ENCODE results near the gene C1QTNF5. TPM values are rescaled to one million over a fixed set of nuclear protein-coding genes. Genes with fewer than 3 reads are reported as not detected.

The C1QTNF5 gene
- total RNA-seq, 4 donors from 2014 or later, result 44.3 to 52.1 (median 45.6) TPM

GRCh38 chr11:119319136-119319699 is 21.5 kb downstream of the C1QTNF5 start:
- Histone ChIP-seq H3K36me3 (peaks cover 0 to 8% of the 10 kb centered on the region in 2 donors), H3K9me3 (no peaks in the 10 kb centered on the region), H3K27ac (peak overlapping the region; percentile 90 to 99 (median 98)), H3K4me1 (peaks cover 12 to 97% (median 55%) of the 10 kb centered on the region in 3 donors), H3K4me3 (peak overlapping the region in 1 of 2 donors; percentile 87), H3K27me3 (no peaks in the 10 kb centered on the region)
- TF ChIP-seq POLR2AphosphoS5 (IDR thresholded peaks at IDR 0.05) (no peak), POLR2A (IDR thresholded peaks at IDR 0.05) (no peak), EP300 (IDR thresholded peaks at IDR 0.05) (no peak), CTCF (IDR thresholded peaks at IDR 0.05) (no peak)
- no peak for ATAC-seq
- 31 to 65% methylated on average over 4 to 6 of the region's 8 CpGs for WGBS, 2 donors (ENCODE audit: low coverage in 1 of 2)

- TF ChIP-seq POLR2AphosphoS5 (IDR thresholded peaks at IDR 0.05) (peak; percentile 93), POLR2A (IDR thresholded peaks at IDR 0.05) (peak; percentile 55 to 70), EP300 (IDR thresholded peaks at IDR 0.05) (no peak)
- ATAC-seq, result peak; percentile 40
- peak overlapping the region; percentile 90 to 99 (median 98) for H3K27ac ChIP-seq
- peak overlapping the region in 1 of 2 donors; percentile 87 for H3K4me3 ChIP-seq
- H3K27me3 ChIP-seq, result no peaks in the 10 kb centered on the region
- H3K9me3 ChIP-seq, result no peaks in the 10 kb centered on the region
- peaks cover 12 to 99% (median 53%) of the 10 kb centered on the region in 3 donors for H3K4me1 ChIP-seq
- WGBS, 2 donors (ENCODE audit: low coverage in 1 of 2), result 23 to 46% methylated on average over 5 to 9 of the region's 22 CpGs
- H3K36me3 ChIP-seq, result peaks cover 0 to 15% of the 10 kb centered on the region in 2 donors
Measured at GRCh38 chr11:119318240-119319135, 22.2 kb downstream of the C1QTNF5 start.

GRCh38 chr11:119317592-119318239 is 23.0 kb downstream of the C1QTNF5 start:
- no peaks in the 10 kb centered on the region for H3K9me3 ChIP-seq
- peaks cover 12 to 99% (median 53%) of the 10 kb centered on the region in 3 donors for H3K4me1 ChIP-seq
- no peaks in the 10 kb centered on the region for H3K27me3 ChIP-seq
- peaks cover 0 to 23% of the 10 kb centered on the region in 2 donors for H3K36me3 ChIP-seq
- no peak for ATAC-seq
- H3K4me3 ChIP-seq, result peak overlapping the region; percentile 70 to 87
- peak overlapping the region; percentile 90 to 99 (median 98) for H3K27ac ChIP-seq
- 66 to 72% methylated on average over 2 to 3 of the region's 14 CpGs for WGBS, 2 donors (ENCODE audit: low coverage in 1 of 2)
- peak in 1 of 2 donors; percentile 18 for TF ChIP-seq POLR2A (IDR thresholded peaks at IDR 0.05)
- TF ChIP-seq POLR2AphosphoS5 (IDR thresholded peaks at IDR 0.05), result no peak

GRCh38 chr11:119316729-119317591 is 23.7 kb downstream of the C1QTNF5 start, which contains the start of gene MCAM:
Gene MCAM (minus strand): TSS chr11:119317130. CDS start chr11:119317101, 29 bp downstream.
- ATAC-seq, result peak; percentile 44
- peaks cover 12 to 99% (median 50%) of the 10 kb centered on the region in 3 donors for H3K4me1 ChIP-seq
- H3K27me3 ChIP-seq, result no peaks in the 10 kb centered on the region
- H3K9me3 ChIP-seq, result no peaks in the 10 kb centered on the region
- peak within 1 kb of the TSS; percentile 90 to 99 (median 98) for H3K27ac ChIP-seq
- TF ChIP-seq POLR2A (IDR thresholded peaks at IDR 0.05), result peak; percentile 85 to 91
- no peak for TF ChIP-seq CTCF (IDR thresholded peaks at IDR 0.05)
- TF ChIP-seq EP300 (IDR thresholded peaks at IDR 0.05), result no peak
- TF ChIP-seq POLR2AphosphoS5 (IDR thresholded peaks at IDR 0.05), result peak; percentile 96
- peaks cover 0 to 31% of the 10 kb centered on the region in 2 donors for H3K36me3 ChIP-seq
- peak within 1 kb of the TSS; percentile 70 to 87 for H3K4me3 ChIP-seq
- no CpG with 5 or more reads among the region's 74 CpGs for WGBS, 2 donors (ENCODE audit: low coverage in 1 of 2)

GRCh38 chr11:119316016-119316728 is 24.5 kb downstream of the C1QTNF5 start:
- no peak for TF ChIP-seq EP300 (IDR thresholded peaks at IDR 0.05)
- no peak for TF ChIP-seq POLR2AphosphoS5 (IDR thresholded peaks at IDR 0.05)
- TF ChIP-seq CTCF (IDR thresholded peaks at IDR 0.05), result no peak
- peak in 1 of 2 donors; percentile 20 for TF ChIP-seq POLR2A (IDR thresholded peaks at IDR 0.05)
- Histone ChIP-seq H3K9me3 (no peaks in the 10 kb centered on the region), H3K27me3 (no peaks in the 10 kb centered on the region), H3K4me3 (peak overlapping the region; percentile 70 to 87), H3K4me1 (peaks cover 12 to 99% (median 42%) of the 10 kb centered on the region in 3 donors), H3K27ac (peak overlapping the region; percentile 90 to 99 (median 98)), H3K36me3 (peaks cover 0 to 38% of the 10 kb centered on the region in 2 donors)
- ATAC-seq, result peak; percentile 34
- 0% methylated on average over 1 of the region's 46 CpGs; no CpG with 5 or more reads in 1 of the 2 donors for whole genome bisulfite sequencing, 2 donors (ENCODE audit: low coverage in 1 of 2)

Data from gastroesophageal sphincter (tissue), 4 donors.